Mesenteric fat pad (tissue), 1 donor: ENCODE measurements around the gene IRGC. TPM values are rescaled to one million over a fixed set of nuclear protein-coding genes. Genes with fewer than 3 reads are reported as not detected.

Source experiments
- DNase-seq: peaks from one replicate; pipeline ENCODE4 v3.0.0-alpha.2; 2020; ENCODE audit warnings: low spot score
- total RNA-seq: library from RNA; stranded (reverse); fragmentation: NEBNext Ultra II Directional; extraction: Animal tissue kit (Norgen Biotek cat#: 25700); gene quantifications from one replicate; pipeline ENCODE4 v1.2.1, GENCODE V29; 2021
- donor health status: DM: yes; HTN: yes; CAD: no.

Gene IRGC
- total RNA-seq, 1 donor from 2014 or later = not detected

- DNase-seq = no peak
Measured at GRCh38 chr19:43690890-43691289, 25.0 kb upstream of the IRGC start.

GRCh38 chr19:43691755-43692154 is 24.1 kb upstream of the IRGC start:
- DNase-seq = no peak

GRCh38 chr19:43692385-43692784 is 23.5 kb upstream of the IRGC start:
- DNase-seq = no peak

GRCh38 chr19:43692877-43693276 is 23.0 kb upstream of the IRGC start:
- no peak for DNase-seq

GRCh38 chr19:43694553-43694952 is 21.3 kb upstream of the IRGC start:
- no peak for DNase-seq

- no peak for DNase-seq
Measured at GRCh38 chr19:43695985-43696704, 19.7 kb upstream of the IRGC start.

GRCh38 chr19:43697295-43697694 is 18.6 kb upstream of the IRGC start:
- no peak for DNase-seq

- DNase-seq = no peak
Measured at GRCh38 chr19:43699506-43700394, 16.1 kb upstream of the IRGC start.

- no peak for DNase-seq
Measured at GRCh38 chr19:43700395-43701000, 15.4 kb upstream of the IRGC start.

GRCh38 chr19:43704002-43704705 is 11.7 kb upstream of the IRGC start:
- DNase-seq = no peak

GRCh38 chr19:43705729-43706128 is 10.1 kb upstream of the IRGC start:
- DNase-seq = no peak

- no peak for DNase-seq
Measured at GRCh38 chr19:43707158-43707712, 8.6 kb upstream of the IRGC start.

- DNase-seq = no peak
Measured at GRCh38 chr19:43708716-43709115, 7.2 kb upstream of the IRGC start.

- no peak for DNase-seq
Measured at GRCh38 chr19:43711751-43712355, 4.0 kb upstream of the IRGC start.

- no peak for DNase-seq
Measured at GRCh38 chr19:43713208-43713607, 2.7 kb upstream of the IRGC start.

GRCh38 chr19:43718627-43719377 is 2.9 kb downstream of the IRGC start:
- no peak for DNase-seq

GRCh38 chr19:43719378-43719868 is 3.5 kb downstream of the IRGC start:
- DNase-seq = no peak

- no peak for DNase-seq
Measured at GRCh38 chr19:43719918-43720317, 4.0 kb downstream of the IRGC start.

- DNase-seq = no peak
Measured at GRCh38 chr19:43720936-43721335, 5.1 kb downstream of the IRGC start.
